Stomach smooth muscle (tissue), 2 donors: ENCODE results near the gene ZFX.
"Not testable (repeated sequence)": the region's sequence is repeated elsewhere in the genome, so short reads cannot be mapped to it uniquely, and the experiment has no call there.

Source experiments
- H3K27ac ChIP-seq: one replicate; pipeline ENCODE4 v1.7.0; 2013; ENCODE audit warnings: mild to moderate bottlenecking, low read length, inconsistent platforms
- H3K27me3 ChIP-seq, 2 donors: one replicate each; pipeline ENCODE4 v1.7.0; 2013; ENCODE audit warnings: low read length in 2 of 2; ENCODE audit not compliant: insufficient read depth in 2 of 2, control insufficient read depth in 1 of 2
- H3K36me3 ChIP-seq, 2 donors: one replicate each; pipeline ENCODE4 v1.7.0; 2013; ENCODE audit warnings: low read length in 2 of 2; ENCODE audit not compliant: control insufficient read depth in 2 of 2, insufficient read depth in 2 of 2
- H3K4me1 ChIP-seq: one replicate; pipeline ENCODE4 v1.7.0; 2013; ENCODE audit warnings: low read length; ENCODE audit not compliant: control insufficient read depth, insufficient read depth
- H3K4me3 ChIP-seq, 2 donors: one replicate each; pipeline ENCODE4 v1.7.0; 2013; ENCODE audit warnings: low read length in 2 of 2
- H3K9ac ChIP-seq, 2 donors: one replicate each; pipeline ENCODE4 v1.7.0; 2013; ENCODE audit warnings: low read length in 2 of 2, mild to moderate bottlenecking in 1 of 2
- H3K9me3 ChIP-seq, 2 donors: one replicate each; pipeline ENCODE4 v1.7.0; 2013; ENCODE audit warnings: low read length in 2 of 2; ENCODE audit not compliant: control insufficient read depth in 2 of 2
- donor health status: healthy.
- donor health status: Pancreatic carcinoma.

The ZFX gene

GRCh38 chrX:24143982-24144381 lies 5.5 kb upstream of the ZFX start:
- not testable (repeated sequence) for H3K9me3 ChIP-seq, H3K36me3 ChIP-seq, H3K4me3 ChIP-seq, H3K27ac ChIP-seq, H3K4me1 ChIP-seq, H3K27me3 ChIP-seq, H3K9ac ChIP-seq

- Histone ChIP-seq H3K4me3 (no peak overlapping the region), H3K4me1 (peaks cover 6% of the 10 kb centered on the region), H3K9ac (no peak overlapping the region), H3K27me3 (no peaks in the 10 kb centered on the region), H3K9me3 (no peaks in the 10 kb centered on the region), H3K36me3 (no peaks in the 10 kb centered on the region), H3K27ac (no peak overlapping the region)
Measured at GRCh38 chrX:24144528-24144927, 5.0 kb upstream of the ZFX start.

DNA sequence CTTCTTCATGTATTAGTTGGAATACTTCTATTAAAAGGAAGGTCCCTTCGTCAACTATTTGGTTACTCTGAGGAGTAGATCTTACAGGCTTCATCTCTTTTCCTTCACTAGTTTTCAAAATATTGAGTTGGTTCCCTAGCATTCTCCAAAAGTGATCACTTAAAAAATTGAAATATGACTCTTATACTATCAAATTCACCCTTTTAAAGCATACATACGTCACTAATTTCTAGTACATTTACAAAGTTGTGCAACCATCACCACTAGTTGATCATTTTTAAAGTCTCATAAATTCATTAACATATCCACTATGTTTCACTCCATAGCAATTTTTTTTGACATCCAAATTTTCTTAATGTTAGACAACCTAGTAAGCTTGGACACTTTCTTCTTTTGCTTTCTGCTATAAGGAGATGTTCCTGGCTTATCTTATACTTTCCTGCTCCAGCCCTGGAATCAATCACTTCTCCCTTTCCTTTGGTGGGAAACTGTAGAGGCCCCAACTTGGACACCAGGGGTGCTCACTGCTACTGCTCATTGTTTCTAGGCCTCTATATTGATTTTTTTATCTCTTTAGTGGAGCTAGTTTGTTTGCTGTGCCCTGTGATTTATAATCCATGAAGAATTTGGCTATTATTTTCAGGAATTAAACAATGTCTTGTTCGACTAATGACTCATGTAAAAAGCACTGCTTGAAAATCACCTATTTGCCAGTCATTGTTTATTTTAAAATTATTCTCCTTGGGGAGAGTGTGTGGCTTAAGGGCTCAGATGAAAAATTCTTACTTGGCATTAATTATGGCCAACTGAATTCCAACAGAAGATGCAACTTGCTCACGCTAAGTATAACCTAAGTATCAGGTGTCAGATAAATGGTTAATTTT lies 4.0 kb upstream of the ZFX start:
- Histone ChIP-seq H3K4me1 (peaks cover 6% of the 10 kb centered on the region), H3K9ac (no peak overlapping the region), H3K27ac (peak overlapping the region; percentile 91)

GRCh38 chrX:24146283-24146949 lies 3.1 kb upstream of the ZFX start:
- peak overlapping the region; percentile 21 to 31 for H3K9ac ChIP-seq
- peaks cover 12% of the 10 kb centered on the region for H3K4me1 ChIP-seq
- H3K4me3 ChIP-seq, result peak overlapping the region in 1 of 2 donors; percentile 30
- H3K36me3 ChIP-seq, result no peaks in the 10 kb centered on the region
- no peaks in the 10 kb centered on the region for H3K27me3 ChIP-seq
- H3K27ac ChIP-seq, result peak overlapping the region; percentile 91
- no peaks in the 10 kb centered on the region for H3K9me3 ChIP-seq

More for the DNA sequence above, 4.0 kb upstream of the ZFX start:
- H3K27me3 ChIP-seq, result no peaks in the 10 kb centered on the region
- no peaks in the 10 kb centered on the region for H3K36me3 ChIP-seq
- peak overlapping the region in 1 of 2 donors; percentile 30 for H3K4me3 ChIP-seq
- H3K9me3 ChIP-seq, result no peaks in the 10 kb centered on the region

GRCh38 chrX:24147165-24147564 lies 2.4 kb upstream of the ZFX start:
- peak overlapping the region; percentile 91 for H3K27ac ChIP-seq
- peaks cover 16% of the 10 kb centered on the region for H3K4me1 ChIP-seq

DNA sequence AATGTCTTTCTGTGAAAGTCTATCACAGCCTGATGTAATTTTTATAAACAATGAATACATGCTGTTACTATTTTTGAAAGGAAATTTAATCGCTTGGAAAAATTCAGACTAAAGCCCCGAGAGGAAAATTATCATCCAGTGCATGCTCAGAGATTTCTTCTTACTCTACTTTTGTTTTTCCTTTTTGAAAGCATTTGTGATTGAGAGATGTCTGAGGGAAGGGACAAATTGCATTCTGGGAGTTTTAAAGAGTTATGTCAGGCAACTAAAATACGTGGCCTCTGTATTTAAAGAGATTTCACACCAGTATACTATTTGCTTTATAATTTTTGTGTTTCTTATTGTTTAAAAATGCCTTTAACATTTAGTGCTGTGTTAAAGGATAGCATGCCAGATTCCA lies 1.4 kb upstream of the ZFX start:
- Histone ChIP-seq H3K4me1 (peaks cover 18% of the 10 kb centered on the region), H3K9me3 (no peaks in the 10 kb centered on the region), H3K4me3 (peak overlapping the region; percentile 46 to 89), H3K27ac (peak overlapping the region; percentile 91), H3K9ac (peak overlapping the region; percentile 78 to 88), H3K27me3 (no peaks in the 10 kb centered on the region), H3K36me3 (no peaks in the 10 kb centered on the region)

More at GRCh38 chrX:24147165-24147564, 2.4 kb upstream of the ZFX start:
- Histone ChIP-seq H3K36me3 (no peaks in the 10 kb centered on the region), H3K4me3 (no peak overlapping the region), H3K27me3 (no peaks in the 10 kb centered on the region), H3K9me3 (no peaks in the 10 kb centered on the region), H3K9ac (no peak overlapping the region)

- Histone ChIP-seq H3K27ac (peak overlapping the region; percentile 91), H3K4me3 (peak overlapping the region; percentile 46 to 89), H3K9me3 (no peaks in the 10 kb centered on the region), H3K27me3 (no peaks in the 10 kb centered on the region), H3K9ac (peak overlapping the region; percentile 78 to 88), H3K4me1 (peaks cover 21% of the 10 kb centered on the region), H3K36me3 (no peaks in the 10 kb centered on the region)
Measured at GRCh38 chrX:24148535-24149350, 786 bp upstream of the ZFX start.

GRCh38 chrX:24150051-24150790 lies 692 bp downstream of the ZFX start:
- Histone ChIP-seq H3K27me3 (no peaks in the 10 kb centered on the region), H3K9me3 (no peaks in the 10 kb centered on the region), H3K9ac (peak overlapping the region; percentile 82 to 88), H3K36me3 (no peaks in the 10 kb centered on the region), H3K4me3 (peak overlapping the region; percentile 70 to 89), H3K4me1 (peaks cover 25% of the 10 kb centered on the region), H3K27ac (peak overlapping the region; percentile 91)

DNA sequence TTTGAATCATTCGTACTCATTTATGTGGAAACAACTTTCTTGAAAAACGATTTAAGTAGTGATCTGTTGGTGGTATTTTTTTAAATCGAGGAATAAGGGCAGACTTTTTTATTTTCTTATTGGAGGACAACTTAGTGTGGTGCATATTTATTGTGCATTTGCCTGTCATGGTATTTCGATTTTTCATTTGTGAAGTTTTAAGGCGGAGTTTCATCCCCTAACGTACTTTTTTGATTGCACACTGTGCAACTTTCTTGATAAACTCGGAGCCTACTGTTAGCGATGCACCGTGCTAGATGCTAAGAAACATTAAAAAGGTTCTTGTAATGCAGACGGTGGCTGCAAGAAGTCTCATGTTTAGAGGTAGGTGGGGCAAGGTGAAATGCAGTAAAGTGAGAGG lies 1.4 kb downstream of the ZFX start:
- H3K36me3 ChIP-seq, result no peaks in the 10 kb centered on the region
- H3K4me1 ChIP-seq, result peaks cover 22% of the 10 kb centered on the region
- no peaks in the 10 kb centered on the region for H3K9me3 ChIP-seq
- H3K4me3 ChIP-seq, result peak overlapping the region; percentile 70 to 89
- H3K27ac ChIP-seq, result peak overlapping the region; percentile 91
- H3K27me3 ChIP-seq, result no peaks in the 10 kb centered on the region
- H3K9ac ChIP-seq, result peak overlapping the region; percentile 82 to 83

DNA sequence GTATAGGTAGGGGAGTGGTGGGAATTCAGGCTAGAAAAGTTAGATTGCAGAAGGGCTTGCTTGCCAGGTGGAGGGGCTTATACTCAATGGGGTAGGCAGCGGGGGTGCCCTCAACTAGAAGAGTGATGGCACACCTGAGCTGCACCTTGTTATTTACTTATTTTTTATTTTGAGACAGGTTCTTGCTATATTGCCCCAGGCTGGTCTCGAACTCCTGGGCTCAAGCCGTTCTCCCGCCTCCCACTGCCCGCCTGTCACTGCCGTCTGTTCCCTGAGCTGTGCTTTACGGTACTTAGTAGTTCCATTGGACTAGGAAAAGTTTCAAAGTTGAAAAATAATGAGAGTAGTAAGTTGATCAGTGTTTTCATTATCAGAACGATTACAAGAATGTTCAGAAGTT lies 2.0 kb downstream of the ZFX start:
- peaks cover 23% of the 10 kb centered on the region for H3K4me1 ChIP-seq
- H3K9me3 ChIP-seq, result no peaks in the 10 kb centered on the region
- H3K27me3 ChIP-seq, result no peaks in the 10 kb centered on the region
- peak overlapping the region; percentile 91 for H3K27ac ChIP-seq
- peak overlapping the region; percentile 70 to 89 for H3K4me3 ChIP-seq
- H3K36me3 ChIP-seq, result no peaks in the 10 kb centered on the region
- H3K9ac ChIP-seq, result peak overlapping the region; percentile 82 to 83
